ENCODE measurements around the gene LRRK1. TPM values are rescaled to one million over a fixed set of nuclear protein-coding genes. Genes with fewer than 3 reads are reported as not detected.

Gene LRRK1
- total and polyA plus RNA-seq, 2 of the 4 experiments (the other 2 are of a cell fraction), result 3.0 to 5.8 TPM

DNA sequence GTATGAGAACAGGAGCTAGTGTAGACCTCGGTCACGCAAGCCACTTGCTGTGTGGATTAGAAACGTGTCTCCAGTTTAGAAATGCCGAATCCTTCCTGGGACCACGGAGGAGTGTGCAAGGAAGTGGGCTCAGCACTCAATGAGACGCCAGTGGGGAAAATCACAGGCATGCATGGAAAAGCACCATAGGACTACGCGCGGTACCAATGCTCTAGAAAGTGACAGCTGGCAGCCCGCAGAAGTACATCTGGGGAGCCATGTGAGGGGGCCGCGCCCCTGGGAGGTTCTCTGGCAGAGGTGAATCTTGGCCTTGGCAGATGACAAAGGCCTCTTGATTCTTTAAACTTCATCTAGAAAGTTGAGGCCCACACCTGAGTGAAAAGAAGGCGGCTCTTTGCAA lies 99.3 kb downstream of the LRRK1 start:
- TF ChIP-seq RFX5 (IDR thresholded peaks at IDR 0.05; ENCODE audit: low read depth, low read length) (no peak), POLR2A (IDR thresholded peaks at IDR 0.05; ENCODE audit: low read depth, low read length) (no peak), MAZ (IDR thresholded peaks at IDR 0.05; ENCODE audit: borderline replicate concordance, low read depth, low read length) (no peak), CHD1 (IDR thresholded peaks at IDR 0.05; ENCODE audit: low read depth, low read length) (no peak), SMC3 (IDR thresholded peaks at IDR 0.05; ENCODE audit: low read depth, low read length) (no peak), MAFK (IDR thresholded peaks at IDR 0.05; ENCODE audit: low read depth, low read length) (no peak), NFE2L2 (IDR thresholded peaks at IDR 0.05; ENCODE audit: low read depth, low read length) (no peak), MXI1 (IDR thresholded peaks at IDR 0.05; ENCODE audit: borderline replicate concordance, low read depth, low read length) (no peak), RAD21 (IDR thresholded peaks at IDR 0.05; ENCODE audit: low read length) (no peak), CEBPB (IDR thresholded peaks at IDR 0.05; ENCODE audit: low read depth, low read length) (no peak), BHLHE40 (IDR thresholded peaks at IDR 0.05; ENCODE audit: low read depth, low read length) (no peak), RCOR1 (IDR thresholded peaks at IDR 0.05; ENCODE audit: insufficient replicate concordance, low read length) (no peak), FOS (IDR thresholded peaks at IDR 0.05; ENCODE audit: low read depth, low read length) (no peak)
- TF ChIP-seq, protein P1, sequence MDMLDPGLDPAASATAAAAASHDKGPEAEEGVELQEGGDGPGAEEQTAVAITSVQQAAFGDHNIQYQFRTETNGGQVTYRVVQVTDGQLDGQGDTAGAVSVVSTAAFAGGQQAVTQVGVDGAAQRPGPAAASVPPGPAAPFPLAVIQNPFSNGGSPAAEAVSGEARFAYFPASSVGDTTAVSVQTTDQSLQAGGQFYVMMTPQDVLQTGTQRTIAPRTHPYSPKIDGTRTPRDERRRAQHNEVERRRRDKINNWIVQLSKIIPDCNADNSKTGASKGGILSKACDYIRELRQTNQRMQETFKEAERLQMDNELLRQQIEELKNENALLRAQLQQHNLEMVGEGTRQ (IDR thresholded peaks at IDR 0.05; ENCODE audit: low read depth, low read length), result no peak
- TF ChIP-seq, protein P2, sequence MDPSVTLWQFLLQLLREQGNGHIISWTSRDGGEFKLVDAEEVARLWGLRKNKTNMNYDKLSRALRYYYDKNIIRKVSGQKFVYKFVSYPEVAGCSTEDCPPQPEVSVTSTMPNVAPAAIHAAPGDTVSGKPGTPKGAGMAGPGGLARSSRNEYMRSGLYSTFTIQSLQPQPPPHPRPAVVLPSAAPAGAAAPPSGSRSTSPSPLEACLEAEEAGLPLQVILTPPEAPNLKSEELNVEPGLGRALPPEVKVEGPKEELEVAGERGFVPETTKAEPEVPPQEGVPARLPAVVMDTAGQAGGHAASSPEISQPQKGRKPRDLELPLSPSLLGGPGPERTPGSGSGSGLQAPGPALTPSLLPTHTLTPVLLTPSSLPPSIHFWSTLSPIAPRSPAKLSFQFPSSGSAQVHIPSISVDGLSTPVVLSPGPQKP (IDR thresholded peaks at IDR 0.05; ENCODE audit: borderline replicate concordance, low read depth, low read length), result no peak
- TF ChIP-seq, protein P3, sequence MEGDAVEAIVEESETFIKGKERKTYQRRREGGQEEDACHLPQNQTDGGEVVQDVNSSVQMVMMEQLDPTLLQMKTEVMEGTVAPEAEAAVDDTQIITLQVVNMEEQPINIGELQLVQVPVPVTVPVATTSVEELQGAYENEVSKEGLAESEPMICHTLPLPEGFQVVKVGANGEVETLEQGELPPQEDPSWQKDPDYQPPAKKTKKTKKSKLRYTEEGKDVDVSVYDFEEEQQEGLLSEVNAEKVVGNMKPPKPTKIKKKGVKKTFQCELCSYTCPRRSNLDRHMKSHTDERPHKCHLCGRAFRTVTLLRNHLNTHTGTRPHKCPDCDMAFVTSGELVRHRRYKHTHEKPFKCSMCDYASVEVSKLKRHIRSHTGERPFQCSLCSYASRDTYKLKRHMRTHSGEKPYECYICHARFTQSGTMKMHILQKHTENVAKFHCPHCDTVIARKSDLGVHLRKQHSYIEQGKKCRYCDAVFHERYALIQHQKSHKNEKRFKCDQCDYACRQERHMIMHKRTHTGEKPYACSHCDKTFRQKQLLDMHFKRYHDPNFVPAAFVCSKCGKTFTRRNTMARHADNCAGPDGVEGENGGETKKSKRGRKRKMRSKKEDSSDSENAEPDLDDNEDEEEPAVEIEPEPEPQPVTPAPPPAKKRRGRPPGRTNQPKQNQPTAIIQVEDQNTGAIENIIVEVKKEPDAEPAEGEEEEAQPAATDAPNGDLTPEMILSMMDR (conservative IDR thresholded peaks at IDR 0.05; ENCODE audit: low read depth, low read length), result no peak
- Histone ChIP-seq H3K79me1 (ENCODE audit: low read depth in 1 of 2, low read length in 2 of 2) (no peaks in the 10 kb centered on the region), H3K18ac (ENCODE audit: low read depth, low read length) (peak overlapping the region; percentile 97), H3K4me2 (ENCODE audit: low read depth, low read length) (no peak overlapping the region; the same call in 1 of the 2 replicates), H3K36me3 (ENCODE audit: control insufficient read depth, insufficient read depth, low read length) (peaks cover 18% of the 10 kb centered on the region), H2BK120ac (ENCODE audit: low read depth, low read length) (no peak overlapping the region), H3K4me1 (ENCODE audit: control insufficient read depth, insufficient read depth, low read length) (peaks cover 13% of the 10 kb centered on the region), H4K5ac (ENCODE audit: low read depth, low read length) (peak overlapping the region; percentile 80; the same call in 1 of the 2 replicates), H3K27ac (ENCODE audit: insufficient read depth, low read length) (peak overlapping the region; percentile 83; the same call in 1 of the 2 replicates), H3K4ac (ENCODE audit: low read depth, low read length) (no peak overlapping the region), H2AK5ac (ENCODE audit: low read depth, low read length) (no peak overlapping the region), H3K9me1 (ENCODE audit: insufficient read depth, low read length) (no peaks in the 10 kb centered on the region), H4K91ac (ENCODE audit: insufficient read depth, low read depth, low read length) (peak overlapping the region; percentile 56; the same call in 1 of the 2 replicates), H2BK15ac (ENCODE audit: low read depth, low read length) (no peak overlapping the region), H3K27me3 (ENCODE audit: control insufficient read depth, insufficient read depth, low read length) (no peaks in the 10 kb centered on the region), H3K14ac (replicated peaks; ENCODE audit: low read depth, low read length) (no peak overlapping the region), H4K20me1 (ENCODE audit: insufficient read depth, low read length) (no peaks in the 10 kb centered on the region), H3K56ac (ENCODE audit: extremely low read depth, insufficient read depth, low read length) (no peak overlapping the region), H2BK5ac (ENCODE audit: low read depth, low read length, poor library complexity, severe bottlenecking) (no peak overlapping the region), H2BK20ac (ENCODE audit: low read depth, low read length) (0 out of 2 replicates have a peak overlapping the region, but pooled peaks have one; percentile 18), H3K9me3 (ENCODE audit: control insufficient read depth, insufficient read depth, low read length) (no peaks in the 10 kb centered on the region), H4K8ac (ENCODE audit: low read depth in 2 of 2, low read length in 2 of 2) (peak overlapping the region in 1 of 2 experiments; percentile 55; a peak in 1 of 4 replicates), H3K9ac (ENCODE audit: low read depth, low read length) (no peak overlapping the region), H3K4me3 (ENCODE audit: insufficient read depth, low read depth, low read length) (no peak overlapping the region), H2AFZ (replicated peaks; ENCODE audit: low read length, poor library complexity) (no peak overlapping the region), H3K23ac (ENCODE audit: low read depth, low read length) (no peak overlapping the region), H2AK9ac (replicated peaks; ENCODE audit: low read depth, low read length, poor library complexity) (no peak overlapping the region)
- in situ Hi-C loops (cut with MboI; ENCODE audit: low sequenced_read_pairs), result loop anchor here (5.0 kb wide), 1 partner anchor 239 kb away; no protein-coding TSS in a partner anchor
- WGBS, 2 experiments (ENCODE audit: extremely low coverage in 2 of 2, insufficient read length in 1 of 2), result 90% methylated on average over 3 of the region's 13 CpGs; no CpG with 5 or more reads in 1 of the 2 experiments
- BruUV-seq (replicated peaks), result no TSS peak
- no peak for ATAC-seq (ENCODE audit: low read depth)
- intact Hi-C loops (cut with micrococcal nuclease), result loop anchor here (5.0 to 10.0 kb wide), 3 partner anchors 69 to 626 kb away; no protein-coding TSS in a partner anchor
- ChIA-PET CTCF (no interaction called here), POLR2A (ENCODE audit: unreplicated experiment) (no interaction called here)
- DNase-seq, result no peak
- dilution Hi-C loops (cut with HindIII; ENCODE audit: low sequenced_read_pairs, unreplicated experiment), result loop anchor here (25.0 kb wide), 1 partner anchor 381 kb away; no protein-coding TSS in a partner anchor
